Fibroblast of the aortic adventitia (primary cell): ENCODE data around the gene TMPRSS3. TPM values are rescaled to one million over a fixed set of nuclear protein-coding genes. Genes with fewer than 3 reads are reported as not detected.

Experiments
- DNase-seq: peaks from one replicate; pipeline ENCODE4 v3.0.0-alpha.2; 2010; ENCODE audit warnings: low read depth
- H3K4me3 ChIP-seq: 2 replicates; pipeline ENCODE4 v1.5.1; 2011; ENCODE audit warnings: low read depth, mild to moderate bottlenecking, control low read depth, low read length, moderate library complexity
- total RNA-seq: library from RNA; depleted of rRNA; stranded (reverse); fragments of >200 nt; gene quantifications from 2 replicates; pipeline ENCODE4 v1.2.3, GENCODE V29; 2012; ENCODE audit warnings: low replicate concordance
- TF ChIP-seq, protein P1 (sequence below): IDR thresholded peaks from 2 replicates; pipeline ENCODE4 v1.5.1; 2011; ENCODE audit warnings: mild to moderate bottlenecking, low read length, control low read depth, inconsistent platforms; ENCODE audit not compliant: insufficient read depth

The TMPRSS3 gene
- total RNA-seq, 1 donor, result not detected

GRCh38 chr21:42363312-42363711 is 32.5 kb downstream of the TMPRSS3 start:
- TF ChIP-seq, protein P1, sequence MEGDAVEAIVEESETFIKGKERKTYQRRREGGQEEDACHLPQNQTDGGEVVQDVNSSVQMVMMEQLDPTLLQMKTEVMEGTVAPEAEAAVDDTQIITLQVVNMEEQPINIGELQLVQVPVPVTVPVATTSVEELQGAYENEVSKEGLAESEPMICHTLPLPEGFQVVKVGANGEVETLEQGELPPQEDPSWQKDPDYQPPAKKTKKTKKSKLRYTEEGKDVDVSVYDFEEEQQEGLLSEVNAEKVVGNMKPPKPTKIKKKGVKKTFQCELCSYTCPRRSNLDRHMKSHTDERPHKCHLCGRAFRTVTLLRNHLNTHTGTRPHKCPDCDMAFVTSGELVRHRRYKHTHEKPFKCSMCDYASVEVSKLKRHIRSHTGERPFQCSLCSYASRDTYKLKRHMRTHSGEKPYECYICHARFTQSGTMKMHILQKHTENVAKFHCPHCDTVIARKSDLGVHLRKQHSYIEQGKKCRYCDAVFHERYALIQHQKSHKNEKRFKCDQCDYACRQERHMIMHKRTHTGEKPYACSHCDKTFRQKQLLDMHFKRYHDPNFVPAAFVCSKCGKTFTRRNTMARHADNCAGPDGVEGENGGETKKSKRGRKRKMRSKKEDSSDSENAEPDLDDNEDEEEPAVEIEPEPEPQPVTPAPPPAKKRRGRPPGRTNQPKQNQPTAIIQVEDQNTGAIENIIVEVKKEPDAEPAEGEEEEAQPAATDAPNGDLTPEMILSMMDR, result no peak
- no peak for DNase-seq
- H3K4me3 ChIP-seq, result no peak overlapping the region

- no peak for DNase-seq
- TF ChIP-seq, protein P1, result no peak
- no peak overlapping the region for H3K4me3 ChIP-seq
Observed at GRCh38 chr21:42362700-42363099, 33.2 kb downstream of the TMPRSS3 start.

DNA sequence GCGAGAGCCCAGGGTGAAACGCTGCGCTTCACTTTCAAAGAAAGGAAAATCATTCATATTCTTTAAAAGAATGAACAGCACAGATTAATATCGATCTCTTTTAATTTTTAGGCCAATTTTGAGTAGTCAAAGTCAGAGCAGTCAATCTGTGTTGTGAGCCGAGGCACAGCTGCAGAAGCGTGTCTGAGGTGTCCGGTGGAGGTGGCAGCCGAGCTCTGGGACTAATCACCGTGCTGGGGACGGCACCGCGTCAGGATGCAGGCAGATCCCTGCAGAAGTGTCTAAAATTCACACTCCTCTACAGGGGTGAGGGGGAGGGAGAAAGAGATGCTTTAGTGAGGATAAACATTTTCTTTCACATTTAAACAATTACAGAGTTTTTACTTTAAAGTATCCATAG is 33.7 kb downstream of the TMPRSS3 start:
- TF ChIP-seq, protein P1, result no peak
- no peak for DNase-seq
- no peak overlapping the region for H3K4me3 ChIP-seq

DNA sequence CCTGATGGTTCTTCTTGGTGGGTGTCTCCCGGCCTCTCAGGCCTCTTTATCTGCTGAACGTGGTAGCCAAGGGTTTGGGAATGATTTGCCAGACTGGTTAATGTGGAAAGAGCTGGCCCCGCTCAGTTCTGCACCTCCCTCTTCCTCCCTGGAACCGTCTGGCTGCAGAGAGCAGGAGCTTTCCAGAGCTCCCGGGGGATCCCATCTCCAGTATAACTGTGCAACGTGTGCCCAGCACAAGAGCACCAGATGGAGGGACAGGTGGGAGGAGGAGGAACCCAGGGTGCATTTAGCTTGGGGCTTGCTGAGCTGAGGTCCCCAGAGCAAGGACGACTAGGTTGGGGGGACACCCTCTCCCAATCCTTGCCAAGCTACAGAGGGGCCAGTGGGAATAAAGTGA is 34.6 kb downstream of the TMPRSS3 start:
- H3K4me3 ChIP-seq, result no peak overlapping the region
- no peak for DNase-seq
- TF ChIP-seq, protein P1, result no peak

DNA sequence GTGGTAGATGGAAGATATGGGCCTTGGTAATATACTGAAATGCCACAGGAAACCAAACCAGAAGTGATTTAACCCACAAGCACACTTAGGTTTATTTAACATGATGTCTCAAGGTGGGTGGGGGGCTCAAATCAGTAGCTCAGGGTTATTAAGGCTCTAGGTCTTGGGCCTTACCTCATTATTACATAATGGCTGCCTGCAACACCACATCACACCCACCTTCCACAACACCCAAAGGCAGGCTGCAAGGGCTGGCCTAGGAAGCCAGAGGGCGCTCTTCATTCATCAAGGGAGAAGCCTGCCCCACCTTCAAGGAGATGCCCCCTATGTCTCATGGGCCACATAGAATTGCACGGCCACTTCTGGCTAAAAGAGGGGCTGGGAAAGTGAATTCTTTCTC is 35.5 kb downstream of the TMPRSS3 start:
- TF ChIP-seq, protein P1, result no peak
- no peak for DNase-seq
- no peak overlapping the region for H3K4me3 ChIP-seq

- no peak overlapping the region for H3K4me3 ChIP-seq
- no peak for DNase-seq
- TF ChIP-seq, protein P1, result no peak
Observed at GRCh38 chr21:42358937-42359336, 36.9 kb downstream of the TMPRSS3 start.

DNA sequence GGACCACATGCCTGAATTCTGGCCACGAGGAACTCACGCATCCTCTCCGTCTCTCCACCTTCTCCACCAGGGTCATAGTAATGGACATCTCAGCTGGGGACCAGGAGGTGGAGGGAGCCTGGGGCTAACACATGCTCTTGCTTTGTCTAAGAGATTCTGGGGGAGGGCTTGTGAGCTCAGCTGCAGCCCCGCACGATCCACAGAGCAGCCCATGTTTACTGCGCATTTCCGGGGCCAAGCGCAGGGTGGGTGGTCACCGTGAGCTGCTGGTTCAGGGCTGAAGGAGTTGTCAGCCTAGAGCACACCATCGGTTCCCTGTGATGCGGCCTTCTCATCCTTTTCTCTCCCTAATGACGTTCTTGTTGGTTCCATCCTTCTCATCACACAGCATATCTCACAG is 37.6 kb downstream of the TMPRSS3 start:
- no peak for DNase-seq
- TF ChIP-seq, protein P1, result no peak
- no peak overlapping the region for H3K4me3 ChIP-seq
